ENCODE data around the gene MORN1.
"Not testable (repeated sequence)": the region's sequence is repeated elsewhere in the genome, so short reads cannot be mapped to it uniquely, and the experiment has no call there.

Gene MORN1

GRCh38 chr1:2298685-2299084 is 92.7 kb downstream of the MORN1 start (continued):
- TF ChIP-seq POU6F1 (CRISPR knock-in tag; IDR thresholded peaks at IDR 0.05; ENCODE audit: borderline replicate concordance, low read depth) (no peak), RARB (CRISPR knock-in tag; IDR thresholded peaks at IDR 0.05) (no peak), TOX (CRISPR knock-in tag; IDR thresholded peaks at IDR 0.05; ENCODE audit: borderline replicate concordance) (no peak), GLIS3 (CRISPR knock-in tag; IDR thresholded peaks at IDR 0.05) (no peak), PATZ1 (CRISPR knock-in tag; IDR thresholded peaks at IDR 0.05; ENCODE audit: borderline replicate concordance) (no peak), ZNF8 (CRISPR knock-in tag; IDR thresholded peaks at IDR 0.05) (no peak), CSRNP3 (CRISPR knock-in tag; IDR thresholded peaks at IDR 0.05) (no peak)

- ATAC-seq = no peak
Observed at GRCh38 chr1:2297246-2298011, 93.9 kb downstream of the MORN1 start.

DNA sequence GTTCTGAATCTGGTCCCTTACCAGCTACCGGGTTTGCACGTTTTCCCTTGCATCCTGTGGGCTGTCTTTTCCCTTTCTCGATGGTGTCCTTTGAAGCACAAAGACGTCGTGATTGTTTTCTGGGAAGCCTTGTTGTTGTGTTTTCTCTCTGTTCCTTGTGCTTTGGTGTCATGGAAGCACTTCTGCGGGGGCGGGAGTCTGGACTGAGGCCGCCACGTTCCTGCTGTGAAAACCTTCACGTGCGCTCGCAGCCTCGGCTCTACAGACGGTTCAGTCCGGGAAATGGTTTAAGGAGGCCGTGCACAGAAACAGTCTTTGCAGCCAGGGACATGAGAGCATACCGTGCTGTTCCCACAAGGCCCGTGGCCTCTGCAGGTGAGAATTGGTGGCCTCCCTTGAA is 94.7 kb downstream of the MORN1 start:
- no peak for ATAC-seq
- TF ChIP-seq CREB5 (CRISPR knock-in tag; IDR thresholded peaks at IDR 0.05; ENCODE audit: low read depth) (no peak), POU6F1 (CRISPR knock-in tag; IDR thresholded peaks at IDR 0.05; ENCODE audit: borderline replicate concordance, low read depth) (no peak)

More at GRCh38 chr1:2297246-2298011, 93.9 kb downstream of the MORN1 start:
- TF ChIP-seq GLIS3 (CRISPR knock-in tag; IDR thresholded peaks at IDR 0.05) (no peak), PPARA (CRISPR knock-in tag; IDR thresholded peaks at IDR 0.05; ENCODE audit: borderline replicate concordance) (no peak), ZNF565 (CRISPR knock-in tag; conservative IDR thresholded peaks at IDR 0.05; ENCODE audit: low read depth) (no peak), SNAI2 (CRISPR knock-in tag; IDR thresholded peaks at IDR 0.05) (no peak), ISL1 (CRISPR knock-in tag; IDR thresholded peaks at IDR 0.05) (no peak)
- TF ChIP-seq, protein P1, sequence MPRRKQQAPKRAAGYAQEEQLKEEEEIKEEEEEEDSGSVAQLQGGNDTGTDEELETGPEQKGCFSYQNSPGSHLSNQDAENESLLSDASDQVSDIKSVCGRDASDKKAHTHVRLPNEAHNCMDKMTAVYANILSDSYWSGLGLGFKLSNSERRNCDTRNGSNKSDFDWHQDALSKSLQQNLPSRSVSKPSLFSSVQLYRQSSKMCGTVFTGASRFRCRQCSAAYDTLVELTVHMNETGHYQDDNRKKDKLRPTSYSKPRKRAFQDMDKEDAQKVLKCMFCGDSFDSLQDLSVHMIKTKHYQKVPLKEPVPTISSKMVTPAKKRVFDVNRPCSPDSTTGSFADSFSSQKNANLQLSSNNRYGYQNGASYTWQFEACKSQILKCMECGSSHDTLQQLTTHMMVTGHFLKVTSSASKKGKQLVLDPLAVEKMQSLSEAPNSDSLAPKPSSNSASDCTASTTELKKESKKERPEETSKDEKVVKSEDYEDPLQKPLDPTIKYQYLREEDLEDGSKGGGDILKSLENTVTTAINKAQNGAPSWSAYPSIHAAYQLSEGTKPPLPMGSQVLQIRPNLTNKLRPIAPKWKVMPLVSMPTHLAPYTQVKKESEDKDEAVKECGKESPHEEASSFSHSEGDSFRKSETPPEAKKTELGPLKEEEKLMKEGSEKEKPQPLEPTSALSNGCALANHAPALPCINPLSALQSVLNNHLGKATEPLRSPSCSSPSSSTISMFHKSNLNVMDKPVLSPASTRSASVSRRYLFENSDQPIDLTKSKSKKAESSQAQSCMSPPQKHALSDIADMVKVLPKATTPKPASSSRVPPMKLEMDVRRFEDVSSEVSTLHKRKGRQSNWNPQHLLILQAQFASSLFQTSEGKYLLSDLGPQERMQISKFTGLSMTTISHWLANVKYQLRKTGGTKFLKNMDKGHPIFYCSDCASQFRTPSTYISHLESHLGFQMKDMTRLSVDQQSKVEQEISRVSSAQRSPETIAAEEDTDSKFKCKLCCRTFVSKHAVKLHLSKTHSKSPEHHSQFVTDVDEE (CRISPR knock-in tag; IDR thresholded peaks at IDR 0.05) = no peak

DNA sequence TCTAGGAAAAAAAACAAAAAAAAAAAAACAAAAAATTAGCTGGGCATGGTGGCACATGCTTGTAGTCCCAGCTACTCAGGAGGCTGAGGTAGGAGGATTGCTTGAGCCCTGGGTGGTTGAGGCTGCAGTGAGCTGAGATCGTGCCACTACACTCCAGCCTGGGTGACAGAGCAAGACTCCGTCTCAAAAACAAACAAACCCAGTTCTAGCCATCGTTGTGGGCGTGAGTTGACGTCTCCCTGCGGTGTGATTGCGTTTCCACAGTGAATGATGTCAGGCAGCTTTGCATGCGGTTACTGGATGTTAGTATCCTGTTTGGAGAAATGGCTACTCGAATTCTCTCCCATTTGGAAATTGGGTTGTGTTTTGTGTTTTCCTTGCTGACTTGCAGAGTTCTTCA is 95.1 kb downstream of the MORN1 start:
- ATAC-seq = not testable (repeated sequence)

GRCh38 chr1:2295526-2295925 is 95.8 kb downstream of the MORN1 start:
- ATAC-seq = no peak
- TF ChIP-seq ZNF565 (CRISPR knock-in tag; conservative IDR thresholded peaks at IDR 0.05; ENCODE audit: low read depth) (no peak), ZNF70 (CRISPR knock-in tag; IDR thresholded peaks at IDR 0.05) (no peak), ARNTL (CRISPR knock-in tag; IDR thresholded peaks at IDR 0.05; ENCODE audit: borderline replicate concordance, low read depth) (no peak), TCF4 (CRISPR knock-in tag; IDR thresholded peaks at IDR 0.05; ENCODE audit: borderline replicate concordance) (no peak), PPARA (CRISPR knock-in tag; IDR thresholded peaks at IDR 0.05; ENCODE audit: borderline replicate concordance) (no peak), ISL1 (CRISPR knock-in tag; IDR thresholded peaks at IDR 0.05) (no peak), ESRRG (CRISPR knock-in tag; IDR thresholded peaks at IDR 0.05) (no peak), PATZ1 (CRISPR knock-in tag; IDR thresholded peaks at IDR 0.05; ENCODE audit: borderline replicate concordance) (no peak)
